SHP77 (cell line): Measurements from ENCODE around the gene ILF2.
"Not testable (repeated sequence)": the region's sequence is repeated elsewhere in the genome, so short reads cannot be mapped to it uniquely, and the experiment has no call there.

ENCODE experiments used
- DNase-seq, 2 experiments: peaks; one replicate each; lab custom pipeline; 2025; lab: John Stamatoyannopoulos, UW

ILF2 gene

DNA sequence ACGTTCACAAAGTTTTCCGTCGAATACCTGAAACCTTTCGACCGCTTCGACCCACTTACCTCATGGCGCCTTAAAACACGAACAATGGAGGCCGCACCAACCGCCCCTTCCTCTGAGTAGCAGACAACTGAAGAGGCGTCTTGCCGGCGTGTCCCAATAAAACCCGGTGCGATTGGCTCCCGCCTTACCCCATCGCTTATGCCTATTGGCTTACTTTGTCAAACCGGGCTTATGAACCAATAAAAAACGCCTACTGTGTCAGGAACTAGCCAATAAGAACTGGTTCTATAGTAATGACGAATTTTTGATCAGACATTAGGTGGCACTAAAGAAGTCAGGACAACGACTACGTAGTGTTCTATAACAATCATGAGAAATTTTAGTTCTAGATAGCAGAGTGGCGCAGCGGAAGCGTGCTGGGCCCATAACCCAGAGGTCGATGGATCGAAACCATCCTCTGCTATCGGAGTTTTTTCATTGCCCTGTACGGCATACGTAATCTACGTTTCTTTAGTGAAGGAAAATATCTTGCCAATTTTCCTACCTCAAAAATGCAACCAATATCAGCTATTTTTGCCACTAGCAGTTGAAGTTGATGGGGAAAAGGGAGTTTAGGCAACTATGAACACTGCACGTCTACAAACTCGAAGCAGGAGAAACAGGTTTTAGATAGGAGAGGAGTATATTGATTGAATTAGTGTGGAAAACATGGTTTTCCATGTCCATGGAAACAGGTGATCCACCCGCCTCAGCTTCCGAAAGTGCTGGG is at the start of gene ILF2:
TSS of gene ILF2 (minus strand) at position 135 of the 769 bp plus-strand sequence. CDS start at position 64, 71 bp downstream.
- DNase-seq: peak; percentile 100

DNA sequence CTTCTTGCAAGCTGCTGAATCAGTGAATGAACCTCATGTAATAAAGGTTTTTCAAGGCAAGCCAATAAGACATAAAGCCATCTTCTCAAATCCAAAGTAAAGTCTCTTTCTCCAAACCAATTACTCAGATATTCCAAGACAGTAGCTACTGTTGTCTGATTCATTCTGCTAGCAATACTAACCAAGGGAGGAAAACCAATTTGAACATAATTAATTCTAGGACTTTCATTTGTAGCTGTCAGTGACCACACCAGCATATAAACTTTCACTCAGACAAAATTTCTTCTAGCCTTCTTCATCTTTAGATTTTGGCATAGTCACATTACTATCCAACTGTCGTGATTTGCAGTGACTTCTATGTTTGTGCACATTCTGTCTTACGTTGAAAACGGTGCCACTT is 46.5 kb upstream of the ILF2 start:
- DNase-seq: no peak

DNA sequence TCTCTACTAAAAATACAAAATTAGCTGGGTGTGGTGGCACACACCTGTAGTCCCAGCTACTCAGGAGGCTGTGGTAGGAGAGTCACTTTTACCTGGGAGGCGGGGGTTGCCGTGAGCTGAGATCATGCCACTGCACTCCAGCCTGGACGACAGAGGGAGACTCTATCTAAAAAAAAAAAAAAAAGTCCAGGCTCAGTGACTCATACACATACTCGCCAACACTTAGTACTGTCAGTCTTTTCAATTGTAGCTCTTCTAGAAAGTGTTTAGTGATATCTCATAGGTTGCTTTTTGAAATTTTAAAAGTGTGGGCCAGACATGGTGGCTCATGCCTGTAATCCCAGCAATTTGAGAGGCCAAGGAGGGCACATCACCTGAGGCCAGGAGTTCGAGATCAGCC is 45.4 kb upstream of the ILF2 start:
- not testable (repeated sequence) for DNase-seq

DNA sequence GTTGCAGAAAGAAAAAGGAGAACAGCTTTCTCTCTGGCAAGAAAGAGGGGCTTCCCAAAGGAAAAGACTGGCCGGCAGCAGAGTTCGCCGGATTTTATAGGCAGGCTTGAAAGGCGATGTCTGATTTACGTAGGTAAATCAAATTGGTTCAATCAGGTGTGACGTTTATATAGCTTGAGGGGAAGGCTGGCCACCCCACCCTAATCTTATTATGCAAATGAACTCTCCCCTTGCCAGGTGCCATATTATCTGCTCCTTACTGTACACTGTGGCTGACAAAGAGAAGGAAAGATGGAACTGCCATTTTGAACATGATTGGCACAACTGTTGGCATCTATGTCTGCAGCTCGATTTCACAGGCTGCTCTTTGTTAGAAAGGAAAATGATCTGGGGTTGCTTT is 40.2 kb upstream of the ILF2 start:
- no peak for DNase-seq

DNA sequence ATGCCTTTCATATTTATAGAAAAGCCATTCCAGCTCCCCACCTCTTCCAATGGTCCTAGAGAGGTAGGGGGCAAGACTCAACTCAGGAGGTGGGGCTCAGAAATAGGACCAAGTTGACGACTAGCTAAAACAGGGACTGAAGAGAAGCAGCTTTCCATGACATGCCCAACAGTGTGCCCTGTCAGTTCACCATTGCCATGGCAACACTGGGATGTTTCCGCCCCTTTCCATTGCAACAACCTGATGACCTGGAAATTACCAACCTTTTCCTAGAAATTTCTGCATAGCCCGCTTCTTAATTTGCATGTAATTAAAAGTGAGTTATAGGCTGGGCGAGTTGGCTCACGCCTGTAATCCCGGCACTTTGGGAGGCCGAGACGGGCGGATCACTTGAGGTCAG is 34.7 kb upstream of the ILF2 start:
- no peak for DNase-seq

DNA sequence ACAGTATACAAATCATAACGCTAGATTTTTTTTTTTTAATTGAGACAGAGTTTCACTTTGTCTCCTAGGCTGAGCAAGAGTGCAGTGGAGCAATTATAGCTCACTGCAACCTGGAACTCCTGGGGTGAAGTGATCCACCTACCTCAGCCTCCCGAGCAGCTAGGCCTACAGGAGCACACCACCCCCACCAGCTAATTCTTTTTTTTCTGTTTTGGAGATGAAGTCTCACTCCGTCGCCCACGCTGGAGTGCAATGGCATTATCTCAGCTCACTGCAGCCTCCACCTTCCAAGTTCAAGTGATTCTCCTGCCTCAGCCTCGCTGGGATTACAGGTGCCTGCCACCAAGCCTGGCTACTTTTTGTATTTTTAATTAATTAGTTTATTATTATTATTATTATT is 29.0 kb upstream of the ILF2 start:
- no peak for DNase-seq

DNA sequence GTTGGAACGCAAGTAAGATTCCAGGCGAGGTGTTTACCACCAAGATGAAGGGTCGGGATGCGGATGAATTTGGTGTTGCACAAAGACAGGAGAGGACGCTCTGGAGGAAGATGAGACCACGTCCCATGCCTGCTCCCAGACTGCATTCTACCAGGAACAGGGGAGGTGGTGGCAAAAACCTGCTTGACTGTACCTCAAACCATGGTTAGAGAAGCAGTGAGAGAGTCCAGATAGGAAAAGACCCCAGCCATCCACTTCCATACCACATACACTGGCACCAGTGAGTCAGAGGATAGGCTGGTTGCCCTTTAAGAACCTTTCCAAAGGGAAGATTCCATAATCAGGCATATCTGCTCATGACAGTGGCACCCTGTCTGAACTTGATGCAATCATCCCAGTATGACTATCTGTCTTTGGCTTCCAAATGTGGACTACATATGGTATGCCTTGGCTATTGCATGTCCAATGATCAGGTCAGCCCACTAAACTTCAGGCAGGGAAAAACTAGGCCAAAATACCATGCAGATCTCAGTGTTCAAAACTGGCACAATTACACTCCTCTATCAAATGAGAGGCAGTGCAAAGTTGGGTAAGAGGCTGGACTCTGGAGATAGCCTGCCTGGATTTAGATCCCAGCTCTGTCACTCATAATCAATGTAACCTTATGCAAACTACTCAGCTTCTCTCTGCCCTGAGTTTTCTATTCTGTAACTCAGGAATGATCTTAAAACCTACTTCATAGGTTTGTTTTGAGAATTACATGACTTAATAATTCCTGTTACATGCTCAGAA is 28.3 kb upstream of the ILF2 start:
- DNase-seq: no peak

DNA sequence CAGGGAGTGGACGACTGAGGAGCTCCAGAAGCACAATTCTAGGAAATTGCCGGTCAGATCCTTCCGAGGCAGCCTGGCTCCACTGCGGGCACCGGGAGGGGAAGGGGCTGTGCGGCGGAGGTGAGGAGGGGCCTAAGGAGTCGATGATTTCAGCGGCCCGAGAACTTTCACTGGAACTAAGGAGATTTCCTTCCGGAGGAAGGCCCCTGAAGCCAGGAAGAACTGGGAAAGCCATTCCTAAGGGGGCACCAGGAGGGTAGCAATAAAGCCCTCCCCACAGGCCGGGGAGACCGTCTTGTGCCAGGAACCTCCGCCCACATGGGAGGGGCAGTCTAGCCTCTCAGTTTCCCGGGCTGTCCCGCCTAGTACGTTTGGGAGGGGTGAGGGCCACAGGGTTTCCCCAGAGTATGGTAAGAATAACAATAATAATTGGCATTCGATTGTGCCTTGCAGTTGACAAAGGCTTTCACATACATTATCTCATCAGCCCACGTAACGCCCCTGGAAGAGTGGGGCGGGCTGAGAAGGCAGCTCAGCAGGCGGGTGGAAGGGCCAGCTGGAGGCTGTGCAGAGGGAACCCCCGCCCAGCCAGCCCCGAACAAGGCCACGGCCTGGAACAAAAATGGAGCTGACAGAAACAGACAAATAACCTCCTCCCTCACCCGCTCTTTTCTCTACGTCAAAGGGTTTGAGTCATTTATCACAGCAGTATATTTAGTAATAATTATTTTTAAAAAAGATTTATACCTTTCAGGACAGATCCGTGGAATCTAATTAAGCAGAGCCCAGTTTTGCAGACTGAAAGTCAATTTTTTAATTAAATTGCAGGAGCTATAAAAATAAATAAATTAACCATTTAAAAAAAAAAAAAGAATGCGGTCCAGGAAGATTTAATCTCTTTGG is 27.5 kb upstream of the ILF2 start:
- peak in 1 of 2 experiments; percentile 7 for DNase-seq

DNA sequence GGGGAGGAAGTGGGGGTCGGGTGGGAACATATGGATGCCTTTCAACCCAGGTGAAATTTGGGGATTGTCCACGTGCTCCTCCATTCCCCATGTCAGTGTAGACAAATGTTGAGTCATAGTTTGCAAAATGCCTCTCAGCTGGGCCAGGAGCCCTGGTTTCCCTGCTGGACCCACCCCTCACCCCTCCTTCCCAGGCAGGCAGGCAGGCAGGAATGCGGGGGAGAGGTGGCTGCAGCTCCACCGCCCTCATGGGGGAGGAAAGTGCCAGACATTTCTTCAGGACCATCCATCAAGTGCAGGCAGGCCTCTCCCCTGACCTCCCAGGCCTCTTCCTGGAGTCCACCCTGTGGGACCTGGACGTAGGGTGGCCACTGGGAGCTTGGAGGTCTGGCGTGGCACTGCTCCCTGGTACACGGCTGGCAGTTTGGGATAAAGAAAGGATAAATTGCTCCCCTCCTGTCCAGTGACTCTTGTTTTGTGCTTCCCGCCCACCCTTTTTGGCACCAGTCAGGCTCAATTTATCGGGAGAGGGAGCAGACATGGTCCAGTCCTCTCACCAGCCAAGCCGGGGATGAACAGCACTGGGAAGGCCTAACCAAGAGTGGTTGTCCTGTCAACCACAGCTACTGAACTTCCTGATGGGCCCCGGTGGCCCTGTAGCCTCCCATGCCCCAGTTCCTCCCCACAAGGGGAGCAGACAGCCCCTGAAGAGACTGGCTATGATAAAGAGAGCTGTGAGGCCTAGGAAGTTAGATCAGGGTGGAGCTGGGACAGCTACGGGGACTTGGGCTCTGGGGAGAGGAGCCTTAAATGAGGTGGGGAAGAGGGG is 26.6 kb upstream of the ILF2 start:
- DNase-seq: no peak

DNA sequence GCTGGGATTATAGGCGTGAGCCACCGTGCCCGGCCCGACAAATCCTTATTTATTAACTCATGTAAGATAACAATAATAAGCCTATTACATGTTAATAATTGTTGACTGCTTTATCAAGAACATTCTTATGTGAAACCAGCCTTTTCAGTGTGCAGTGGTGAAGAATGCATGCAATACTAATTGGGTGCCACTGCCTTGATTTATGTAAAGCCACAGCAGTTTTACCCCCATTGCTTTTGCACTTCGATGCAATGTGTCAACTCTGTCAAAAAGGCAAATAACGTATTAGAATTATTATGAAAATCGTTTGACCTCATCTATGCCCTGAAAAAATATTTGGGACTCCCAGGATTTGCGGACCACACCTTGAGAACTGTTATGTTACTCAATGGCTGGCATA is 25.9 kb upstream of the ILF2 start:
- no peak for DNase-seq

DNA sequence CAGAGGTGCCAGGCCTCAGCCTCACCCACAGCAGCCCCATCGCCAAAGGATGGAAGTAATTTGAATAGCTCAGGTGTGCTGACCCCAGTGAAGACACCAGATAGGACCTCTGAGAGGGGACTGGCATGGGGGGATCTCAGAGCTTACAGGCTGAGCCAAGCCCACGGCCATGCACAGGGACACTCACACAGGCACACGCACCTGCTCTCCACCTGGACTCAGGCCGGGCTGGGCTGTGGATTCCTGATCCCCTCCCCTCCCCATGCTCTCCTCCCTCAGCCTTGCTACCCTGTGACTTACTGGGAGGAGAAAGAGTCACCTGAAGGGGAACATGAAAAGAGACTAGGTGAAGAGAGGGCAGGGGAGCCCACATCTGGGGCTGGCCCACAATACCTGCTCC is 22.7 kb upstream of the ILF2 start:
- no peak for DNase-seq

DNA sequence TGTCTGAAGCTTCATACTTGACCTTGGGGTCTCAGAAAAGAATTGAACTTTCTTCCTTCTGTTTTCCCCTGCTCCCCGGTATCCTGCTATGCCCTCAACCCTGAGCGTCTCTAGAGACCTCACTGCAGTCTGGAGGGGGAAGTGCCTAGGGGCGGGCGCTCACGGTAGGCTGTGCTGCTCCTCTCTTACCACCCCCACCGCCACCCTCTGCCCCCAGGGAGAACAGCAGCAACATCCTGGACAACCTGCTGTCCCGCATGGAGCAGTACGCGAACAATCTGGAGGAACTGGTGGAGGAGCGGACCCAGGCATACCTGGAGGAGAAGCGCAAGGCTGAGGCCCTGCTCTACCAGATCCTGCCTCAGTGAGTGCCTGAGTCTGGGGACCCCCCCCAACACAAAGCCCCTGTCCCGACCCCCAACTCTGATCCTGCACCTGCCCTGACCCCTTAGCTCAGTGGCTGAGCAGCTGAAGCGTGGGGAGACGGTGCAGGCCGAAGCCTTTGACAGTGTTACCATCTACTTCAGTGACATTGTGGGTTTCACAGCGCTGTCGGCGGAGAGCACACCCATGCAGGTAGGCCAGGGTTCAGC is 18.0 kb upstream of the ILF2 start:
- DNase-seq: no peak

DNA sequence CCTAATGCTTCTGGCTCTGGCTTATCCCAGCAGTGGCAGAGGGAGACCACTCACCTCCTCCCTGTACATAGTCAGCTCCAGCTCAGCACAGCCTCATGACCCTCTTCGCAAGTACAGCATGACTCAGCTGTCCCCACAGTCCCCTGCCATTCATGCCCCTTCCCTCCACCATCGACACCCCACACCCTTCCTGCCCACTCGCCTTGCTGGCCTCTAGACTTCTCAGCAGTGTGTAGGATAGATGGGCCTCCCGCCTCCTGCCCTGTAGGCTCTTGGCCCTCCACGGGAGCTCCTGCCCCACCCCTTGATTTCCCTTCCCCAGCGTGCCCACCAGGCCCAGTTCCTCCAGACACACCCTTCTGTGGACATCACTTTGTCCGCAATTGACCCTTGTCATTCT is 17.5 kb upstream of the ILF2 start:
- no peak for DNase-seq

DNA sequence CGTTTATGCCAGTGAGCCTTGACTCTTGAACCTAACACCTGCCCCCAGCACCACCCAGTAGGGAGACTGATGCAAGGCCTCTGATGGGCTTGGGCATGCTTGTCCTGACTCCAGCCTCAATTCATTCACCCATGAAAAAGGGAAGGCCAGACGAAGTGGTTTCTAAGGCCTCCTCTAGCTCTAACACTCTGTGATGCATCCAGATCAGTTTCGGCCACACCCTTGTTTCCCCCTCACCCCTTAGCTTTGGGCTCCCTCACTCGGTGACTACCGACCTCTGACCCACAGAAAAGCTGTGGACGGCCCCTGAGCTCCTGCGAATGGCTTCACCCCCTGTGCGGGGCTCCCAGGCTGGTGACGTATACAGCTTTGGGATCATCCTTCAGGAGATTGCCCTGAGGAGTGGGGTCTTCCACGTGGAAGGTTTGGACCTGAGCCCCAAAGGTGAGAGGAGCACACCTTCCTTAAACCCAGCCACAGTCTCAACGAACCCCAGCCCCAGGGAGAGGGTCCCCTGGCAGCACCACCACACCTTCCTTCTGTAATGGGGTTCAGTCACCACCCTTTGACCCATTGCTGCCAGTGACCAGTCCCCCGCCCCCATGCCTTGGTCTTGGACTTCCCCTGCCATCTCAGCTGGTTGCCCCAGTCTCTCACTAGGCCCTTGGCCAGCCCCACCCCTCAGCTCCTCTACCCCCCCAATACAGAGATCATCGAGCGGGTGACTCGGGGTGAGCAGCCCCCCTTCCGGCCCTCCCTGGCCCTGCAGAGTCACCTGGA is 16.7 kb upstream of the ILF2 start:
- no peak for DNase-seq

DNA sequence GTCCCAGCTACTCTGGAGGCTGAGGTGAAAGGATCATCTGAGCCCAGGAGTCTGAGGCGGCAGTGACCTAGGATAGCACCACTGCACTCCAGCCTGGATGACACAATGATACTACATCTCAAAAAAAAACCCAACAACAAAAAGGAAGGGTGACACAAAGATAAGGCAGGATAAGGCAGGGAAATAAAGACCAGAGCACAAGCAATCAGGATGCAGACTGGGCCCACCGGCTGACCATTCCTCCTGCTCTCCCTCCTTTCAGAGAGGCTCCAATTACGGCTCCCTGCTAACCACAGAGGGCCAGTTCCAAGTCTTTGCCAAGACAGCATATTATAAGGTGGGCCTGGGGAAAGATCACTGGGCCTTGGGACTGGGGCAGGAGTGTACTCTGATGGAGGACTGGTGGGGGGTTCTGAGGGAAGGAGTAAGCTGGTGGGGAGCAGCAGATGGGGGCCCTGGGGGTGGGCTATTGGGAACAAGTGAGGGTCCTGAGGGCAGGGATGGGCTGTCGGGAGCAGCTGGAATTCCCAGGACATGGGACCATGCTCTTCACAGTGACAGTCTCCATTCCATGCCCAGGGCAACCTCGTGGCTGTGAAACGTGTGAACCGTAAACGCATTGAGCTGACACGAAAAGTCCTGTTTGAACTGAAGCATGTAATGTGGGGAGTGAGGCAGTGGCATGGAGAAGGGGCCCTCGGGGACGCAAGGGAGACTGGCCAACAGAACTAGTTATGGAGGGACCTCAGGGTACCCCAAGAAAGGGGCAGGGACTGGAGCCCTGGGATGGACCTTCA is 14.9 kb upstream of the ILF2 start:
- no peak for DNase-seq

DNA sequence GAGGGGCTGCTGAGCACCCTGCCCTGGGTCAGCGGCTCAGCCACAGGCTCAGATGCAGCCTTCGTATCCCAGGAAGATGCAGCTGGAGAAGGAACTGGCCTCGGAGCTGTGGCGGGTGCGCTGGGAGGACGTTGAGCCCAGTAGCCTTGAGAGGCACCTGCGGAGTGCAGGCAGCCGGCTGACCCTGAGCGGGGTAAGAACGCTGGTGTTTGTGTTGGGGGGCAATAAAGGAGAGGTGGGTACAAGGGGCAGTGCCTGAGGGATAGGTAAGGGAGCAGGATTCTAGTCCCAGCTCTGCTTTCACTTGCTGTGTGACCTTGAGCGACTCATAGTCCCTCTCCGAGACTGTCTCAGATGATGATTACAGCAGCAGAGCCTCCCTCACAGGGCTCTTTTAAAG is 14.1 kb upstream of the ILF2 start:
- DNase-seq: no peak

DNA sequence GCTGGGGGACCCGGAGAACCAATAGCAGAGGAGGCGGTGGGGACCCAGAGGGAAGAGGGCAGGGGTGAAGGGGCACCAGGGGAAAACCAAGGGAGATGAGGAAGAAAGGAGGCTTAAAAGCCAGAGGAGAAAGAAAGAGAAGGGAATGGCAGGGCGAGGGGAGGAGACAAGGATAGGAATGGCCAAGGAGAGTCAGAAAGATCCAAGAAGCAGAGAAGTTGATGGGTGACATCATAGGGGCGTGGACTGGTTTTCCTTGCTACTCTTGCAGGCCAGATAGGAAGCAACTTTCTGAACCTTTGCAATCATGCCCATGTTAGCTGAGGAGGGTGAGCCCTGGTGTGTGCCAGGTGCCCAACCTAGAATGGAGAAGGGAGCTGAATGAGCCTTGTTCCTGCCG is 13.1 kb upstream of the ILF2 start:
- DNase-seq: no peak

DNA sequence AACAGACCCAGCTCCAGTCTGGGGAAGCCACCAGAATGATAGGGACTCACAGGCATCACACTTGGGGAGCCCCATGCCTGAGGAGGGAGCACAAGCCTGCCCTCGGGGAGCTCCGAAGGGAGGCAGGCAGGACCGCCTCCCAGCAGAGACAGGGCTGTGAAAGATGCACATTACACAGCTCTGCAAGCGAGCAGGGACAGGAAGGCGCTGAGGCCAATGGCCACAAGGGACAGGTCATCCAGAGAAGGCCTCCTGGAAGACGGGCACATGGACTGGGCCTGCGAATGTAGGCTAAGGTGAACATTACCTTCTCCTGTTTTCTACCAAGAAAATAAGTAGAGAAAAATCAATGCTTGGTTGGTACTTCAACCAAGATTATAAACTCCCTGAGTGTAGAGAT is 11.9 kb upstream of the ILF2 start:
- no peak for DNase-seq

DNA sequence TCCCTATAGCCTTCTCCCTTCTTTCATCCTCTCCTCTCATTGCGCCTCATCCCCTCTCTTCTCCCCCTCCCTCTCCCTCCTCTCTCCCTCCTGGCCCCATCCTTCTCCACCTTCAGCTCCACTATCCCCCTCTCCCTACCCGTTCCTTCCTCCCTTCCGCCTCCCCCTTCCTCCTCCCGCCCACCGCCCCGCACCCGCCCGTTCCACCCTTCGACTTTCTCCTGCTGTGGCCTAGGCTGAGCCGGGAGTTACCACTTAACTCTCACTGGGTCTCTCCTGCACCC is 9.3 kb upstream of the ILF2 start:
- DNase-seq: no peak
